K562 (cell line): Measurements from ENCODE around the gene FOXJ2. TPM values are rescaled to one million over a fixed set of nuclear protein-coding genes. Genes with fewer than 3 reads are reported as not detected.

Source experiments
- ATAC-seq: fragments of 200-7000 bp; cut with Tn5 transposase; 3 replicates; pipeline ENCODE4 v1.9.1; 2020; ENCODE audit warnings: moderate library complexity
- BruUV-seq: library from RNA; stranded (reverse); fragments of 400-500 nt; replicated peaks from 2 replicates; lab custom pipeline; 2021; lab: Mats Ljungman, UMichigan
- CTCF ChIA-PET: fragments of 300-600 bp; formaldehyde crosslinking; extraction: SDS; loops from one replicate; lab custom pipeline; 2021; ENCODE audit warnings: low intra/inter-chr PET ratio; lab: Yijun Ruan, JAX
- POLR2A ChIA-PET: fragments of 300-600, 350-650 bp; sonication (Branson Sonifier 250); formaldehyde crosslinking; extraction: SDS; loops from one replicate; lab custom pipeline; 2021; ENCODE audit warnings: antibody characterized with exemption, inconsistent platforms; lab: Yijun Ruan, JAX
- DNase-seq, 4 experiments: peaks; one replicate each; pipeline versions ENCODE4 v3.0.0 to v3.0.0-alpha.2; 2011 to 2018; ENCODE audit warnings: low spot score in 3 of 4, mixed read lengths in 3 of 4; ENCODE audit errors: extremely low read depth in 1 of 4
- FAIRE-seq: peaks from 2 replicates; lab custom pipeline; 2011; peaks lifted over from hg19 to GRCh38; lab: Jason Lieb, UNC
- H2AFZ ChIP-seq: 2 replicates; pipeline ENCODE4 v1.6.0; 2011; ENCODE audit warnings: low read depth, low read length, control low read depth, inconsistent platforms
- H3K27ac ChIP-seq: fragments of 200-600 bp; 3 replicates; pipeline ENCODE4 v1.8.0; 2011; ENCODE audit warnings: low read depth, mild to moderate bottlenecking, control low read depth, inconsistent platforms, low read length, moderate library complexity, mixed read lengths; ENCODE audit errors: extremely low read depth
- H3K27me3 ChIP-seq, 2 experiments: fragments of 300-600 bp in 1 of 2; 2 replicates in 1 of 2; 3 replicates in 1 of 2; pipeline versions ENCODE4 v1.6.0 to v1.8.0; 2011; ENCODE audit warnings: inconsistent platforms in 2 of 2, low read length in 2 of 2, mild to moderate bottlenecking in 1 of 2, mixed read lengths in 1 of 2, moderate library complexity in 1 of 2; ENCODE audit not compliant: control insufficient read depth in 2 of 2, insufficient read depth in 2 of 2
- H3K36me3 ChIP-seq: fragments of 300-600 bp; 3 replicates; pipeline ENCODE4 v1.8.0; 2011; ENCODE audit warnings: mild to moderate bottlenecking, low read length, inconsistent platforms; ENCODE audit not compliant: control insufficient read depth, insufficient read depth
- H3K4me1 ChIP-seq, 2 experiments: fragments of 200-600 bp in 1 of 2; replicated peaks in 1 of 2; 2 replicates in 1 of 2; 3 replicates in 1 of 2; pipeline versions ENCODE4 v1.5.1 to v1.8.0; 2011; ENCODE audit warnings: inconsistent platforms in 2 of 2, low read length in 2 of 2, mild to moderate bottlenecking in 1 of 2, mixed read lengths in 1 of 2, moderate library complexity in 1 of 2; ENCODE audit not compliant: control insufficient read depth in 2 of 2, insufficient read depth in 2 of 2
- H3K4me2 ChIP-seq: 2 replicates; pipeline ENCODE4 v1.6.1; 2011; ENCODE audit warnings: low read length, control low read depth, inconsistent platforms, mixed read lengths; ENCODE audit not compliant: insufficient read depth
- H3K4me3 ChIP-seq: fragments of 200-600 bp; sonication (generic), shearing (Covaris generic); 2 replicates; pipeline ENCODE4 v1.5.1; 2016; ENCODE audit warnings: control low read depth, inconsistent platforms
- H3K79me2 ChIP-seq: fragments of 200-600 bp; 3 replicates; pipeline ENCODE4 v1.8.0; 2011; ENCODE audit warnings: low read length, inconsistent platforms; ENCODE audit not compliant: control insufficient read depth, insufficient read depth
- H3K9ac ChIP-seq, 2 experiments: 2 replicates each; pipeline versions ENCODE4 v1.6.0 to v1.6.1; 2011; ENCODE audit warnings: low read depth in 2 of 2, low read length in 2 of 2, control low read depth in 1 of 2, inconsistent platforms in 1 of 2, mild to moderate bottlenecking in 1 of 2, mixed read lengths in 1 of 2; ENCODE audit not compliant: insufficient read depth in 1 of 2
- H3K9me1 ChIP-seq: one replicate; pipeline ENCODE4 v1.6.0; 2011; ENCODE audit warnings: inconsistent platforms, mild to moderate bottlenecking, low read length, moderate library complexity; ENCODE audit not compliant: control insufficient read depth, insufficient read depth
- H3K9me3 ChIP-seq: replicated peaks from 2 replicates; pipeline ENCODE4 v1.5.1; 2011; ENCODE audit warnings: low read depth, low read length, inconsistent platforms; ENCODE audit not compliant: control insufficient read depth, insufficient read depth
- H4K20me1 ChIP-seq: replicated peaks from 2 replicates; pipeline ENCODE4 v1.6.1; 2011; ENCODE audit warnings: low read length, inconsistent platforms, mixed read lengths; ENCODE audit not compliant: control insufficient read depth, insufficient read depth
- ARID1B ChIP-seq: fragments of 450-650 bp; IDR thresholded peaks from 2 replicates; pipeline ENCODE4 v1.6.1; 2016; ENCODE audit warnings: antibody characterized with exemption, mild to moderate bottlenecking, inconsistent platforms
- CREBBP ChIP-seq: IDR thresholded peaks from one replicate; pipeline ENCODE4 v1.6.1; 2012; ENCODE audit warnings: low read depth, mild to moderate bottlenecking, control low read depth, inconsistent platforms, low read length
- HDAC1 ChIP-seq, 2 experiments: fragments of 450-650 bp; IDR thresholded peaks; 2 replicates each; pipeline ENCODE4 v1.6.1; 2016 to 2017; ENCODE audit warnings: inconsistent platforms in 1 of 2, mild to moderate bottlenecking in 1 of 2, moderate library complexity in 1 of 2
- MTA2 ChIP-seq: fragments of 450-650 bp; IDR thresholded peaks from 2 replicates; pipeline ENCODE4 v1.6.1; 2016; ENCODE audit warnings: low read depth
- NFIC ChIP-seq: fragments of 450-650 bp; IDR thresholded peaks from 2 replicates; pipeline ENCODE4 v1.6.1; 2017; ENCODE audit warnings: mild to moderate bottlenecking, inconsistent platforms
- SMARCC2 ChIP-seq: fragments of 450-650 bp; IDR thresholded peaks from 2 replicates; pipeline ENCODE4 v1.6.1; 2017; ENCODE audit warnings: antibody characterized with exemption, moderate library complexity, mild to moderate bottlenecking, low read depth
- SMARCE1 ChIP-seq: fragments of 450-650 bp; IDR thresholded peaks from 2 replicates; pipeline ENCODE4 v1.7.1; 2016; ENCODE audit warnings: mild to moderate bottlenecking
- SOX6 ChIP-seq: fragments of 450-650 bp; IDR thresholded peaks from 2 replicates; pipeline ENCODE4 v1.6.1; 2014; ENCODE audit warnings: mild to moderate bottlenecking
- TAL1 ChIP-seq: fragments of 450-650 bp; IDR thresholded peaks from 2 replicates; pipeline ENCODE4 v1.6.1; 2016; ENCODE audit warnings: mild to moderate bottlenecking
- ZNF239 ChIP-seq: fragments of 250-450 bp; sonication (Bioruptor Pico); IDR thresholded peaks from 2 replicates; pipeline ENCODE4 v1.4.0; 2020; ENCODE audit warnings: mild to moderate bottlenecking
- ZNF316 ChIP-seq: fragments of 450-650 bp; IDR thresholded peaks from 2 replicates; pipeline ENCODE4 v1.6.1; 2016
- WGBS: fragments of 100-300 bp; shearing (Covaris generic); methylation state at CpG from one replicate; pipeline ENCODE4 v1.1.6; 2016; ENCODE audit warnings: low coverage, mixed read lengths; ENCODE audit not compliant: insufficient coverage; ENCODE audit errors: missing lambda C conversion rate; 5-methylcytosine and 5-hydroxymethylcytosine counted together
- in situ Hi-C: fragments of 300-500 bp; cut with MboI; formaldehyde crosslinking; loops from 4 replicates; pipeline ENCODE4 v1.15.0; 2018; ENCODE audit warnings: inconsistent platforms, mixed read lengths
- intact Hi-C: fragments of 100-400 bp; cut with micrococcal nuclease; formaldehyde crosslinking; loops from 2 replicates; pipeline ENCODE4 v1.14.2; 2022
- polyA plus RNA-seq, 8 experiments: library from polyadenylated mRNA; depleted of rRNA in 4 of 8; stranded (reverse) in 5 of 8; unstranded in 3 of 8; fragments of >200 nt; fragmentation: Nextera tagmentation in 2 of 8; fragmentation: Illumina TruSeq in 1 of 8; extraction: Ambion mirVana in 2 of 8; extraction: Trizol in 1 of 8; gene quantifications; 2 replicates each; pipeline versions ENCODE4 v1.2.1 to v1.2.3, GENCODE V29; 2011 to 2014; ENCODE audit warnings: inconsistent platforms in 1 of 8, missing spikeins in 1 of 8
- total RNA-seq, 7 experiments: library from RNA; depleted of rRNA in 6 of 7; stranded (reverse); fragments of >200 nt in 6 of 7; fragmentation: Illumina TruSeq in 2 of 7; extraction: Trizol in 2 of 7; gene quantifications; 2 replicates each; pipeline versions ENCODE4 v1.2.1 to v1.2.3, GENCODE V29; 2011 to 2021; ENCODE audit warnings: low replicate concordance in 1 of 7
- TF ChIP-seq, protein P1 (sequence below): fragments of 450-650 bp; IDR thresholded peaks from 2 replicates; pipeline ENCODE4 v1.6.1; 2016; ENCODE audit warnings: mild to moderate bottlenecking, moderate library complexity

FOXJ2 gene
- total and polyA plus RNA-seq, 9 of the 15 experiments (the other 6 are each of a cell fraction or from before 2014, with no cell fraction given), result 1.0 to 7.5 (median 2.4) TPM

DNA sequence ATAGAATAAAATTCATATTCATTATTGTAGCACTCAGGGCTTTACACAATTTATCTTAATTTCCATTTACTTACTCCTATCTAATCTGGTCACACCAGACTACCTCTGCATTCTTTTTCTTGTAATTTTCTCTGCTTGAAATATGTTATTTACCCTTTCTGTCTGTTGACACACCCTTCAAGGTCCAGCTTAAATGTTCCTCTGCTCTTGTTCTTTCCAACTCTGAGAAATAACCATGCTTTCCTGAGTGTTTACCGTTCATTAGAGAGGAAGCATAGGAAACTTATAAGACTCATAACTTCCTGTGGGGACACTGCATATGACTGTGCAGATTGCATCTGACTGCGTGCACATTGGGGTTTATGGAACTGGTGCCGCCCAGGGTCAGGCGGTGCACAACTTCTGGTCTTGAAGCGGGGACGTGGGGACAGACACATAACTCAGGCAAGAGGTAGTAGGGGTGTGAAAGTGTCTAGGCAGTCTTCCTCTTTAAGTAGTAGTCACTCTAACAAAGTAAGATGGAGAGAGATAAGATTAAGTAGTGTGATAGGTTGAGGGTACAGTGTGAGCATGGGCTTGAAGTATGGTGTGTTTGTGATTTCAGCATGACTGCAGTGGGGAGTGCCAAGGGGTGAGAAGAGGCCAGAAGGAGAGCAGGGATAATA is 42.6 kb upstream of the FOXJ2 start:
- CTCF ChIA-PET, result no interaction called here
- DNase-seq (peak; percentile 7 to 58 (median 19)), FAIRE-seq (peak; percentile 58), ATAC-seq (peak; percentile 79)
- WGBS, result 2% methylated on average over 6 of the region's 6 CpGs
- H3K4me3 ChIP-seq, result no peak overlapping the region
- no peaks in the 10 kb centered on the region for H3K9me3 ChIP-seq
- peak overlapping the region; percentile 56; the same call in 1 of the 2 replicates for H3K4me2 ChIP-seq
- no peaks in the 10 kb centered on the region for H3K79me2 ChIP-seq
- H3K27ac ChIP-seq, result peak overlapping the region; percentile 45; the same call in 2 of the 3 replicates
- intact Hi-C loops, result loop anchor here (1.0 kb wide), 1 partner anchor 57 kb away; no protein-coding TSS in a partner anchor
- no peaks in the 10 kb centered on the region for H3K36me3 ChIP-seq
- no peaks in the 10 kb centered on the region for H4K20me1 ChIP-seq
- H3K27me3 ChIP-seq, result no peaks in the 10 kb centered on the region
- H2AFZ ChIP-seq, result no peak overlapping the region
- no peaks in the 10 kb centered on the region for H3K9me1 ChIP-seq
- in situ Hi-C loops, result loop anchor here (5.0 kb wide), 1 partner anchor 58 kb away; no protein-coding TSS in a partner anchor
- POLR2A ChIA-PET, result interaction anchor here (1.2 to 1.8 kb wide), 2 partner anchors 54 to 56 kb away, joined by 3 to 5 read pairs; no protein-coding TSS in a partner anchor
- peaks cover 9 to 21% of the 10 kb centered on the region in 2 experiments; a peak in 4 of 5 replicates for H3K4me1 ChIP-seq
- no peak overlapping the region for H3K9ac ChIP-seq
- BruUV-seq, result no TSS peak
- peak; percentile 88 for TF ChIP-seq TAL1
- peak; percentile 69; the same call in 1 of the 2 replicates for TF ChIP-seq SMARCE1
- no peak for TF ChIP-seq ZNF239 (CRISPR knock-in tag)
- TF ChIP-seq, protein P1, sequence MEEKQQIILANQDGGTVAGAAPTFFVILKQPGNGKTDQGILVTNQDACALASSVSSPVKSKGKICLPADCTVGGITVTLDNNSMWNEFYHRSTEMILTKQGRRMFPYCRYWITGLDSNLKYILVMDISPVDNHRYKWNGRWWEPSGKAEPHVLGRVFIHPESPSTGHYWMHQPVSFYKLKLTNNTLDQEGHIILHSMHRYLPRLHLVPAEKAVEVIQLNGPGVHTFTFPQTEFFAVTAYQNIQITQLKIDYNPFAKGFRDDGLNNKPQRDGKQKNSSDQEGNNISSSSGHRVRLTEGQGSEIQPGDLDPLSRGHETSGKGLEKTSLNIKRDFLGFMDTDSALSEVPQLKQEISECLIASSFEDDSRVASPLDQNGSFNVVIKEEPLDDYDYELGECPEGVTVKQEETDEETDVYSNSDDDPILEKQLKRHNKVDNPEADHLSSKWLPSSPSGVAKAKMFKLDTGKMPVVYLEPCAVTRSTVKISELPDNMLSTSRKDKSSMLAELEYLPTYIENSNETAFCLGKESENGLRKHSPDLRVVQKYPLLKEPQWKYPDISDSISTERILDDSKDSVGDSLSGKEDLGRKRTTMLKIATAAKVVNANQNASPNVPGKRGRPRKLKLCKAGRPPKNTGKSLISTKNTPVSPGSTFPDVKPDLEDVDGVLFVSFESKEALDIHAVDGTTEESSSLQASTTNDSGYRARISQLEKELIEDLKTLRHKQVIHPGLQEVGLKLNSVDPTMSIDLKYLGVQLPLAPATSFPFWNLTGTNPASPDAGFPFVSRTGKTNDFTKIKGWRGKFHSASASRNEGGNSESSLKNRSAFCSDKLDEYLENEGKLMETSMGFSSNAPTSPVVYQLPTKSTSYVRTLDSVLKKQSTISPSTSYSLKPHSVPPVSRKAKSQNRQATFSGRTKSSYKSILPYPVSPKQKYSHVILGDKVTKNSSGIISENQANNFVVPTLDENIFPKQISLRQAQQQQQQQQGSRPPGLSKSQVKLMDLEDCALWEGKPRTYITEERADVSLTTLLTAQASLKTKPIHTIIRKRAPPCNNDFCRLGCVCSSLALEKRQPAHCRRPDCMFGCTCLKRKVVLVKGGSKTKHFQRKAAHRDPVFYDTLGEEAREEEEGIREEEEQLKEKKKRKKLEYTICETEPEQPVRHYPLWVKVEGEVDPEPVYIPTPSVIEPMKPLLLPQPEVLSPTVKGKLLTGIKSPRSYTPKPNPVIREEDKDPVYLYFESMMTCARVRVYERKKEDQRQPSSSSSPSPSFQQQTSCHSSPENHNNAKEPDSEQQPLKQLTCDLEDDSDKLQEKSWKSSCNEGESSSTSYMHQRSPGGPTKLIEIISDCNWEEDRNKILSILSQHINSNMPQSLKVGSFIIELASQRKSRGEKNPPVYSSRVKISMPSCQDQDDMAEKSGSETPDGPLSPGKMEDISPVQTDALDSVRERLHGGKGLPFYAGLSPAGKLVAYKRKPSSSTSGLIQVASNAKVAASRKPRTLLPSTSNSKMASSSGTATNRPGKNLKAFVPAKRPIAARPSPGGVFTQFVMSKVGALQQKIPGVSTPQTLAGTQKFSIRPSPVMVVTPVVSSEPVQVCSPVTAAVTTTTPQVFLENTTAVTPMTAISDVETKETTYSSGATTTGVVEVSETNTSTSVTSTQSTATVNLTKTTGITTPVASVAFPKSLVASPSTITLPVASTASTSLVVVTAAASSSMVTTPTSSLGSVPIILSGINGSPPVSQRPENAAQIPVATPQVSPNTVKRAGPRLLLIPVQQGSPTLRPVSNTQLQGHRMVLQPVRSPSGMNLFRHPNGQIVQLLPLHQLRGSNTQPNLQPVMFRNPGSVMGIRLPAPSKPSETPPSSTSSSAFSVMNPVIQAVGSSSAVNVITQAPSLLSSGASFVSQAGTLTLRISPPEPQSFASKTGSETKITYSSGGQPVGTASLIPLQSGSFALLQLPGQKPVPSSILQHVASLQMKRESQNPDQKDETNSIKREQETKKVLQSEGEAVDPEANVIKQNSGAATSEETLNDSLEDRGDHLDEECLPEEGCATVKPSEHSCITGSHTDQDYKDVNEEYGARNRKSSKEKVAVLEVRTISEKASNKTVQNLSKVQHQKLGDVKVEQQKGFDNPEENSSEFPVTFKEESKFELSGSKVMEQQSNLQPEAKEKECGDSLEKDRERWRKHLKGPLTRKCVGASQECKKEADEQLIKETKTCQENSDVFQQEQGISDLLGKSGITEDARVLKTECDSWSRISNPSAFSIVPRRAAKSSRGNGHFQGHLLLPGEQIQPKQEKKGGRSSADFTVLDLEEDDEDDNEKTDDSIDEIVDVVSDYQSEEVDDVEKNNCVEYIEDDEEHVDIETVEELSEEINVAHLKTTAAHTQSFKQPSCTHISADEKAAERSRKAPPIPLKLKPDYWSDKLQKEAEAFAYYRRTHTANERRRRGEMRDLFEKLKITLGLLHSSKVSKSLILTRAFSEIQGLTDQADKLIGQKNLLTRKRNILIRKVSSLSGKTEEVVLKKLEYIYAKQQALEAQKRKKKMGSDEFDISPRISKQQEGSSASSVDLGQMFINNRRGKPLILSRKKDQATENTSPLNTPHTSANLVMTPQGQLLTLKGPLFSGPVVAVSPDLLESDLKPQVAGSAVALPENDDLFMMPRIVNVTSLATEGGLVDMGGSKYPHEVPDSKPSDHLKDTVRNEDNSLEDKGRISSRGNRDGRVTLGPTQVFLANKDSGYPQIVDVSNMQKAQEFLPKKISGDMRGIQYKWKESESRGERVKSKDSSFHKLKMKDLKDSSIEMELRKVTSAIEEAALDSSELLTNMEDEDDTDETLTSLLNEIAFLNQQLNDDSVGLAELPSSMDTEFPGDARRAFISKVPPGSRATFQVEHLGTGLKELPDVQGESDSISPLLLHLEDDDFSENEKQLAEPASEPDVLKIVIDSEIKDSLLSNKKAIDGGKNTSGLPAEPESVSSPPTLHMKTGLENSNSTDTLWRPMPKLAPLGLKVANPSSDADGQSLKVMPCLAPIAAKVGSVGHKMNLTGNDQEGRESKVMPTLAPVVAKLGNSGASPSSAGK, result 0 out of 2 replicates have a peak, but pooled peaks have one; percentile 9
- TF ChIP-seq ARID1B, result peak; percentile 91
- TF ChIP-seq CREBBP, result no peak
- TF ChIP-seq NFIC, result peak; percentile 79
- 0 out of 4 replicates have a peak, but pooled peaks of 1 of the 2 experiments have one; percentile 26 for TF ChIP-seq HDAC1 (IDR thresholded peaks at IDR 0.05)
- 0 out of 2 replicates have a peak, but pooled peaks have one; percentile 3 for TF ChIP-seq ZNF316
- TF ChIP-seq SOX6, result peak; percentile 87
- peak; percentile 73; the same call in 1 of the 2 replicates for TF ChIP-seq MTA2
- TF ChIP-seq SMARCC2, result peak; percentile 72
